22Rv1 (cell line): ENCODE measurements around the gene SLMAP.

Source experiments
- H3K27ac ChIP-seq: fragments of 450-650 bp; 2 replicates; pipeline ENCODE4 v1.5.1; 2017
- CTCF ChIP-seq: fragments of 450-650 bp; IDR thresholded peaks from 2 replicates; pipeline ENCODE4 v1.5.1; 2017; ENCODE audit warnings: mild to moderate bottlenecking
- ZFX ChIP-seq: fragments of 450-650 bp; IDR thresholded peaks from 2 replicates; pipeline ENCODE4 v1.6.1; 2017; ENCODE audit warnings: antibody characterized with exemption, borderline replicate concordance

The SLMAP gene

GRCh38 chr3:57892423-57892822 is 136.3 kb downstream of the SLMAP start:
- no peak overlapping the region for H3K27ac ChIP-seq
- no peak for TF ChIP-seq ZFX
- TF ChIP-seq CTCF: no peak

GRCh38 chr3:57893156-57893555 is 137.0 kb downstream of the SLMAP start:
- TF ChIP-seq CTCF (no peak), ZFX (no peak)
- H3K27ac ChIP-seq: no peak overlapping the region

- H3K27ac ChIP-seq: no peak overlapping the region
- no peak for TF ChIP-seq CTCF
- TF ChIP-seq ZFX: no peak
Observed at GRCh38 chr3:57893668-57894067, 137.6 kb downstream of the SLMAP start.

GRCh38 chr3:57896031-57896430 is 139.9 kb downstream of the SLMAP start:
- no peak for TF ChIP-seq ZFX
- no peak for TF ChIP-seq CTCF
- H3K27ac ChIP-seq: no peak overlapping the region

DNA sequence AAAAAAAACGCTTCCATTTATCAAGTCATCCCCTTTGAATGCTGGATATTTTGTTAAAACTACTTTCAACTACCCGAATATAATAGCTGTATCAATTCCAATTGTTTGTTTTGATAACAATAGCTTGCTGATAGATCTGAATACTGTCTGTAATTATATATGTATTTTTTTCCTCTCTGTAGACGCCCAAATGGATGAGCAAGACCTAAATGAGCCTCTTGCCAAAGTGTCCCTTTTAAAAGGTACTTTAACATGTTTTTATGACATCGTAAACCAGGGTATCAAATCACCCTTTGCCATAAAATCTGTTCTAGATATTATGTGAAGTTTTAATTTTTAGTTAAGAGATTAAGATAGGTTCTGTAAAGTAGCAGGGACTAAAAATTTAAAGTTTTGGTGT is 140.6 kb downstream of the SLMAP start:
- TF ChIP-seq ZFX: no peak
- no peak for TF ChIP-seq CTCF
- H3K27ac ChIP-seq: no peak overlapping the region

- TF ChIP-seq ZFX: no peak
- no peak for TF ChIP-seq CTCF
- H3K27ac ChIP-seq: no peak overlapping the region
Observed at GRCh38 chr3:57900786-57901185, 144.7 kb downstream of the SLMAP start.

DNA sequence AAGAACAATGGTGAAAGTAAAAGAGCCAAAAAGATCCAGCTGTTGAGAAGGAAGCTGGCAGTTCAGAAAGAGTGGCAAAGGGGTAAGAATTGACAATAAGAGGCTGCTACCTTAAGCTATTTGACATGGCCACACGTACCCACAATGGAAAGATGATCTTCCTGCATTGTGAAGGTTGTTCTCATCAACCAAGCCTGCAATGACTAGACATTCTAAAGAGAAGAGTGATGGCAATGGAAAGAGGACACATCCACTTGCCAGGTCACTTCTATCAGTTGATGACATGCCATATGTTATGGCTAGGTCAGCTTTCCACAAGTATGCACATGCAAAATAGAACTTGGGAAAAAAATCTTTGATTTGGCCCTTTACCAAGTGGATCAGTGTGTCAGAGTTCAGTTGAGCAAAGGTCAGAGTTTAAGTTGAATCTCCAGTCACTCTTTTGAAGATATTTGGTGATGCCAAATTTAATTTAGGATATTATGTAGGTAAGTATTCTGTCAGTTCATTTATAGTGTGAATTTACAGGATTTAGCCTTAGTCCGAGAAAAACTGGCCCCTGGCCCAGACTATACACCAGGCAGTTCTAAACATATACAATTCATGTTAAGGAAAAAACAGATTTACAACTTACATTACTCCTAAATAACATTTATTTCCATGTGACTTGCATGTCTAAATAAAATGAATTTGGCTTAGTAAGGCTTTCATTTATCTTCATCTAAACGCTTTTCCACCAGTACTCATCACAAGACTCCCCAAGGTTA is 147.2 kb downstream of the SLMAP start:
- H3K27ac ChIP-seq: no peak overlapping the region
- TF ChIP-seq ZFX (no peak), CTCF (no peak)
